Gastroesophageal sphincter (tissue), 3 donors: ENCODE results near the gene WHAMM.

Experiments
- POLR2A ChIP-seq, 2 donors: fragments of 450-650 bp; IDR thresholded peaks; one replicate each; pipeline ENCODE4 v1.6.1; 2017; ENCODE audit warnings: antibody characterized with exemption in 2 of 2, mild to moderate bottlenecking in 2 of 2, moderate library complexity in 1 of 2
- POLR2AphosphoS5 ChIP-seq: sonication (generic); formaldehyde crosslinking; IDR thresholded peaks from one replicate; pipeline ENCODE4 v1.6.1; 2017; ENCODE audit warnings: antibody characterized with exemption
- TF ChIP-seq, protein P1 (sequence below), 4 experiments: fragments of 200-600 bp in 2 of 4; fragments of 450-650 bp in 2 of 4; sonication (generic) in 1 of 4; IDR thresholded peaks; one replicate each; pipeline ENCODE4 v1.5.1; 2017 to 2019; ENCODE audit warnings: antibody characterized with exemption in 4 of 4, mild to moderate bottlenecking in 2 of 4, moderate library complexity in 2 of 4

DNA sequence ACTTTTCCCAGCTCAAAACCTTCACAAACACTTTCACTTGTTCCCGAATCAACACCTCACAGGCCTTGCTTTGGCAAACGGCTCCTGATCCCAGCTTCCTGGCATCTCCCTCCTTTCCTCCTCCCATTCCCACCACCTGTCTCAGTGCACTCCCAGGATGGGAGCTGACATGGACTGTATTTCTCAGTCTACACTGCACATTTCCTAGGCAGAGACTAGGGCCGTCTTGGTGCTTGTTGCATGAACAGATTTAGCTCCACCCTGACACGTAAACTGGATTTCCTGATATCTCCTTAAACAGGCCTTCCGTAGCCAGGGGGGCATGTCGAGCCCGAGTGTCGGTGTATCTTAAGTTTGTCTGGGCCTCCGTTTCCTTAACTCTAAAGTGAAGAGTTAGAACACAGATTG is 790 bp upstream of the WHAMM start:
- TF ChIP-seq POLR2A (IDR thresholded peaks at IDR 0.05) = no peak
- TF ChIP-seq POLR2AphosphoS5 = no peak
- TF ChIP-seq, protein P1, sequence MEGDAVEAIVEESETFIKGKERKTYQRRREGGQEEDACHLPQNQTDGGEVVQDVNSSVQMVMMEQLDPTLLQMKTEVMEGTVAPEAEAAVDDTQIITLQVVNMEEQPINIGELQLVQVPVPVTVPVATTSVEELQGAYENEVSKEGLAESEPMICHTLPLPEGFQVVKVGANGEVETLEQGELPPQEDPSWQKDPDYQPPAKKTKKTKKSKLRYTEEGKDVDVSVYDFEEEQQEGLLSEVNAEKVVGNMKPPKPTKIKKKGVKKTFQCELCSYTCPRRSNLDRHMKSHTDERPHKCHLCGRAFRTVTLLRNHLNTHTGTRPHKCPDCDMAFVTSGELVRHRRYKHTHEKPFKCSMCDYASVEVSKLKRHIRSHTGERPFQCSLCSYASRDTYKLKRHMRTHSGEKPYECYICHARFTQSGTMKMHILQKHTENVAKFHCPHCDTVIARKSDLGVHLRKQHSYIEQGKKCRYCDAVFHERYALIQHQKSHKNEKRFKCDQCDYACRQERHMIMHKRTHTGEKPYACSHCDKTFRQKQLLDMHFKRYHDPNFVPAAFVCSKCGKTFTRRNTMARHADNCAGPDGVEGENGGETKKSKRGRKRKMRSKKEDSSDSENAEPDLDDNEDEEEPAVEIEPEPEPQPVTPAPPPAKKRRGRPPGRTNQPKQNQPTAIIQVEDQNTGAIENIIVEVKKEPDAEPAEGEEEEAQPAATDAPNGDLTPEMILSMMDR (IDR thresholded peaks at IDR 0.05) = no peak
